Testis (tissue), 2 donors: ENCODE results near the gene FUT3.

Experiments used
- POLR2A ChIP-seq: fragments of 450-650 bp; IDR thresholded peaks from one replicate; pipeline ENCODE4 v1.6.1; 2017; ENCODE audit warnings: antibody characterized with exemption, mild to moderate bottlenecking, moderate library complexity
- TF ChIP-seq, protein P1 (sequence below), 3 experiments: fragments of 450-650 bp in 2 of 3; fragments of 200-600 bp in 1 of 3; sonication (generic) in 1 of 3; IDR thresholded peaks; one replicate each; pipeline ENCODE4 v1.5.1; 2016 to 2019; ENCODE audit warnings: antibody characterized with exemption in 3 of 3, mild to moderate bottlenecking in 2 of 3, moderate library complexity in 1 of 3

DNA sequence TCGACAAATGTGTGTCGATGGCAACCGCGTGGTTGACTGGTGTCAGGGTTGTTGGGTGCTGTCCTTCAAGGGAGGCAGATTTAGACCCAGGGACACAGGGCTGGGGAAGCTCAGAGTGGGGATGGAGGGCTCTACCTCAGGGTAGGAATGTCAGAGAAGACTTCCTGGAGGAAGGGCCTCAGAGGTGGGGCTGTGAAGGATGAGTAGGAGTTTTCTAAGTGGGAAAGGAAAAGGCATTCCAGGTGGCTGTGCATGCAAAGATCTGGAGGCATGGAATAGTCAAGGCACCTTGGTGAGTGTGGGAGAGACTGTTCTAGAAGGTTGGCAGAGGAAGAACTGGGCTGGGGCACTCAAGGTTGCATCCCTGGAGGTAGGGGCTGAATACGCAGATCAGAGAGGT is 44.3 kb downstream of the FUT3 start:
- TF ChIP-seq, protein P1, sequence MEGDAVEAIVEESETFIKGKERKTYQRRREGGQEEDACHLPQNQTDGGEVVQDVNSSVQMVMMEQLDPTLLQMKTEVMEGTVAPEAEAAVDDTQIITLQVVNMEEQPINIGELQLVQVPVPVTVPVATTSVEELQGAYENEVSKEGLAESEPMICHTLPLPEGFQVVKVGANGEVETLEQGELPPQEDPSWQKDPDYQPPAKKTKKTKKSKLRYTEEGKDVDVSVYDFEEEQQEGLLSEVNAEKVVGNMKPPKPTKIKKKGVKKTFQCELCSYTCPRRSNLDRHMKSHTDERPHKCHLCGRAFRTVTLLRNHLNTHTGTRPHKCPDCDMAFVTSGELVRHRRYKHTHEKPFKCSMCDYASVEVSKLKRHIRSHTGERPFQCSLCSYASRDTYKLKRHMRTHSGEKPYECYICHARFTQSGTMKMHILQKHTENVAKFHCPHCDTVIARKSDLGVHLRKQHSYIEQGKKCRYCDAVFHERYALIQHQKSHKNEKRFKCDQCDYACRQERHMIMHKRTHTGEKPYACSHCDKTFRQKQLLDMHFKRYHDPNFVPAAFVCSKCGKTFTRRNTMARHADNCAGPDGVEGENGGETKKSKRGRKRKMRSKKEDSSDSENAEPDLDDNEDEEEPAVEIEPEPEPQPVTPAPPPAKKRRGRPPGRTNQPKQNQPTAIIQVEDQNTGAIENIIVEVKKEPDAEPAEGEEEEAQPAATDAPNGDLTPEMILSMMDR (IDR thresholded peaks at IDR 0.05), result no peak
- no peak for TF ChIP-seq POLR2A
